HepG2 (cell line): Measurements from ENCODE around the gene HS6ST2. TPM values are rescaled to one million over a fixed set of nuclear protein-coding genes. Genes with fewer than 3 reads are reported as not detected.

Experiments used
- ATAC-seq: fragments of 200-7000 bp; cut with Tn5 transposase; 3 replicates; pipeline ENCODE4 v1.9.1; 2020; ENCODE audit warnings: mild to moderate bottlenecking, moderate library complexity
- BruUV-seq: library from RNA; stranded (reverse); fragments of 400-500 nt; replicated peaks from 2 replicates; lab custom pipeline; 2021; lab: Mats Ljungman, UMichigan
- CTCF ChIA-PET: fragments of 300-600 bp; formaldehyde crosslinking; extraction: SDS; loops from one replicate; lab custom pipeline; 2021; ENCODE audit warnings: low total read pairs, inconsistent platforms, low intra/inter-chr PET ratio; lab: Yijun Ruan, JAX
- POLR2A ChIA-PET: fragments of 350-600 bp; sonication (Branson Sonifier 250); formaldehyde crosslinking; loops from one replicate; lab custom pipeline; 2020; ENCODE audit warnings: antibody characterized with exemption, inconsistent platforms; lab: Yijun Ruan, JAX
- DNase-seq: peaks from one replicate; pipeline ENCODE4 v3.0.0-alpha.2; 2015; ENCODE audit warnings: low spot score
- FAIRE-seq: peaks from 3 replicates; lab custom pipeline; 2011; peaks lifted over from hg19 to GRCh38; lab: Jason Lieb, UNC
- H2AFZ ChIP-seq: one replicate; pipeline ENCODE4 v1.6.1; 2011; ENCODE audit warnings: low read length, inconsistent platforms
- H3K27ac ChIP-seq: fragments of 300-600 bp; 3 replicates; pipeline ENCODE4 v1.8.0; 2011; ENCODE audit warnings: mixed run types, mild to moderate bottlenecking, mixed read lengths, low read length, inconsistent platforms; ENCODE audit not compliant: insufficient read depth; ENCODE audit errors: extremely low read length
- H3K27me3 ChIP-seq, 2 experiments: fragments of 200-600 bp in 1 of 2; 2 replicates in 1 of 2; 3 replicates in 1 of 2; pipeline versions ENCODE4 v1.6.0 to v1.8.0; 2011; ENCODE audit warnings: low read length in 2 of 2, mild to moderate bottlenecking in 2 of 2, moderate library complexity in 2 of 2, inconsistent platforms in 1 of 2; ENCODE audit not compliant: insufficient read depth in 2 of 2, control insufficient read depth in 1 of 2
- H3K36me3 ChIP-seq, 2 experiments: fragments of 200-600 bp in 1 of 2; replicated peaks in 1 of 2; 2 replicates in 1 of 2; 3 replicates in 1 of 2; pipeline versions ENCODE4 v1.5.1 to v1.8.0; 2011; ENCODE audit warnings: low read length in 2 of 2, inconsistent platforms in 1 of 2; ENCODE audit not compliant: insufficient read depth in 2 of 2, control insufficient read depth in 1 of 2
- H3K4me1 ChIP-seq: 2 replicates; pipeline ENCODE4 v1.5.1; 2012; ENCODE audit warnings: low read length, inconsistent platforms; ENCODE audit not compliant: insufficient read depth
- H3K4me2 ChIP-seq: 2 replicates; pipeline ENCODE4 v1.6.0; 2011; ENCODE audit warnings: low read depth, low read length, inconsistent platforms
- H3K4me3 ChIP-seq, 3 experiments: fragments of 200-600 bp in 1 of 3; sonication (generic), shearing (Covaris generic) in 1 of 3; replicated peaks in 1 of 3; 2 replicates each; pipeline ENCODE4 v1.5.1; 2011 to 2016; ENCODE audit warnings: low read length in 3 of 3, inconsistent platforms in 2 of 3, low read depth in 2 of 3, mild to moderate bottlenecking in 2 of 3, control low read depth in 1 of 3, mixed read lengths in 1 of 3; ENCODE audit not compliant: insufficient read depth in 1 of 3
- H3K79me2 ChIP-seq: one replicate; pipeline ENCODE4 v1.6.1; 2011; ENCODE audit warnings: low read length, inconsistent platforms; ENCODE audit not compliant: insufficient read depth
- H3K9ac ChIP-seq: 2 replicates; pipeline ENCODE4 v1.6.0; 2011; ENCODE audit warnings: mild to moderate bottlenecking, low read depth, low read length, inconsistent platforms; ENCODE audit not compliant: insufficient read depth
- H3K9me3 ChIP-seq: 2 replicates; pipeline ENCODE4 v1.5.1; 2012; ENCODE audit warnings: mild to moderate bottlenecking, low read length
- H4K20me1 ChIP-seq: 2 replicates; pipeline ENCODE4 v1.6.0; 2011; ENCODE audit warnings: inconsistent platforms, mild to moderate bottlenecking, low read length, moderate library complexity; ENCODE audit not compliant: insufficient read depth
- ASH2L ChIP-seq: fragments of 300-600, 200-600 bp; sonication (generic); IDR thresholded peaks from 2 replicates; pipeline ENCODE4 v1.7.0; 2017; ENCODE audit warnings: low read depth, mild to moderate bottlenecking, moderate library complexity, mixed read lengths, low read length; ENCODE audit not compliant: insufficient read length
- KDM1A ChIP-seq: IDR thresholded peaks from 2 replicates; pipeline ENCODE4 v1.6.1; 2016; ENCODE audit warnings: missing compliant biosample characterization
- PTBP1 ChIP-seq: fragments of 200-400 bp; formaldehyde crosslinking; IDR thresholded peaks from 2 replicates; pipeline ENCODE4 v1.6.1; 2018; ENCODE audit warnings: low read length, low read depth; ENCODE audit not compliant: poor library complexity, severe bottlenecking
- TP53 ChIP-seq: sonication (generic); formaldehyde crosslinking; conservative IDR thresholded peaks from 2 replicates; pipeline ENCODE4 v1.4.0; 2020; ENCODE audit warnings: missing genetic modification reagents
- ZNF20 ChIP-seq: sonication (generic); formaldehyde crosslinking; IDR thresholded peaks from 2 replicates; pipeline ENCODE4 v1.4.0; 2020; ENCODE audit warnings: mild to moderate bottlenecking, moderate library complexity, missing genetic modification reagents
- ZNF230 ChIP-seq: sonication (generic); formaldehyde crosslinking; IDR thresholded peaks from 2 replicates; pipeline ENCODE4 v1.4.0; 2020; ENCODE audit warnings: mild to moderate bottlenecking, missing genetic modification reagents
- ZNF264 ChIP-seq: sonication (generic); formaldehyde crosslinking; IDR thresholded peaks from 2 replicates; pipeline ENCODE4 v1.4.0; 2020; ENCODE audit warnings: missing genetic modification reagents
- ZNF468 ChIP-seq: sonication (generic); formaldehyde crosslinking; IDR thresholded peaks from 2 replicates; pipeline ENCODE4 v1.8.0; 2022; ENCODE audit warnings: mild to moderate bottlenecking, moderate library complexity, missing genetic modification reagents
- ZNF562 ChIP-seq: sonication (generic); formaldehyde crosslinking; IDR thresholded peaks from 2 replicates; pipeline ENCODE4 v1.8.0; 2022; ENCODE audit warnings: missing genetic modification reagents, borderline replicate concordance
- ZNF7 ChIP-seq: IDR thresholded peaks from 2 replicates; pipeline ENCODE4 v1.6.1; 2016; ENCODE audit warnings: missing biosample characterization, missing genetic modification reagents
- WGBS: methylation state at CpG from one replicate; pipeline ENCODE4 v1.1.6; 2017; ENCODE audit warnings: low lambda C conversion rate; 5-methylcytosine and 5-hydroxymethylcytosine counted together
- in situ Hi-C: cut with HindIII; loops from 2 replicates; pipeline ENCODE4 v1.10.0; 2017; ENCODE audit warnings: low pct_unique_long_range_greater_than_20kb; ENCODE audit not compliant: extremely low pct_ligation_motif_present
- intact Hi-C: fragments of 100-400 bp; cut with micrococcal nuclease; formaldehyde crosslinking; loops from one replicate; pipeline ENCODE4 v1.10.0; 2022; ENCODE audit not compliant: unreplicated experiment
- polyA plus RNA-seq, 8 experiments: library from polyadenylated mRNA; depleted of rRNA in 3 of 8; stranded (reverse) in 7 of 8; unstranded in 1 of 8; fragments of >200 nt; fragmentation: Illumina TruSeq in 4 of 8; extraction: Trizol in 4 of 8; gene quantifications; 2 replicates each; pipeline versions ENCODE4 v1.2.1 to v1.2.3, GENCODE V29; 2011 to 2016; ENCODE audit warnings: low read depth in 4 of 8, missing spikeins in 1 of 8, mixed read lengths in 1 of 8; ENCODE audit not compliant: insufficient read depth in 1 of 8
- total RNA-seq, 5 experiments: library from RNA; depleted of rRNA; stranded (reverse); fragments of >200 nt; fragmentation: Illumina TruSeq; extraction: Trizol; gene quantifications; 2 replicates each; pipeline ENCODE4 v1.2.3, GENCODE V29; 2016; ENCODE audit warnings: low read depth in 1 of 5
- TF ChIP-seq, protein P1 (sequence below): sonication (generic); formaldehyde crosslinking; IDR thresholded peaks from 2 replicates; pipeline ENCODE4 v1.5.0; 2020; ENCODE audit warnings: missing genetic modification reagents
- TF ChIP-seq, protein P2 (sequence below): sonication (generic); formaldehyde crosslinking; IDR thresholded peaks from 2 replicates; pipeline ENCODE4 v1.8.0; 2022; ENCODE audit warnings: low read depth, missing genetic modification reagents
- TF ChIP-seq, protein P3 (sequence below): sonication (generic); formaldehyde crosslinking; conservative IDR thresholded peaks from 2 replicates; pipeline ENCODE4 v1.4.0; 2020; ENCODE audit warnings: mild to moderate bottlenecking, missing genetic modification reagents, moderate library complexity
- TF ChIP-seq, protein P4 (sequence below): sonication (generic); formaldehyde crosslinking; IDR thresholded peaks from 2 replicates; pipeline ENCODE4 v1.8.0; 2022; ENCODE audit warnings: missing genetic modification reagents, mild to moderate bottlenecking, borderline replicate concordance
- TF ChIP-seq, protein P5 (sequence below): sonication (generic); formaldehyde crosslinking; conservative IDR thresholded peaks from 2 replicates; pipeline ENCODE4 v1.4.0; 2020; ENCODE audit warnings: missing genetic modification reagents
- TF ChIP-seq, protein P6 (sequence below): sonication (generic); formaldehyde crosslinking; IDR thresholded peaks from 2 replicates; pipeline ENCODE4 v1.8.1; 2023; ENCODE audit warnings: mild to moderate bottlenecking, inconsistent platforms, moderate library complexity, missing genetic modification reagents, borderline replicate concordance

Gene HS6ST2
- total and polyA plus RNA-seq, 2 of the 13 experiments (the other 11 are each of a cell fraction or from before 2014, with no cell fraction given): 0.05 TPM; not detected in 1

DNA sequence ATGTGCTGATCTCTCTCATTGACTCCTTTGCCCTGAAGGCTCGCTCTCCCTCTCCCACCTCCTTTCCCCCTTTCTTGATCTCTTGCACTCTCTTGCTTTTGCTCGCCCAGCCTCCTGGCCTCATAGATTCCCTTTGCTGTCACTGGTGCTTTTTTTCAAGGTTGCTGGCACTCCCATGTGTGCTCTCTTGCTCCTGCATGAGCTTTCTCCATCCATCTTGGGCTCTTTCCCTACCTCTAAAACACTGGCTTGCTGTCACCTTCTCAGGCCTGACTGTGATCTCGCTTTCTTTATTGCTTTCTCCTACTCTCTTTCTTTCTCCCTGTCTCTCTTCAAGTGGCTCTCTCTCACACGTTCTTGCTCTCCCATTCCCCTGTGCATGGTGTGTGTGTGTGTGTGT, 202.0 kb downstream of the HS6ST2 start:
- Histone ChIP-seq H3K4me2 (no peak overlapping the region), H4K20me1 (no peaks in the 10 kb centered on the region), H3K36me3 (no peaks in the 10 kb centered on the region), H2AFZ (no peak overlapping the region), H3K79me2 (no peaks in the 10 kb centered on the region), H3K27me3 (no peaks in the 10 kb centered on the region), H3K4me3 (no peak overlapping the region), H3K27ac (no peak overlapping the region), H3K9ac (no peak overlapping the region), H3K9me3 (no peaks in the 10 kb centered on the region), H3K4me1 (no peaks in the 10 kb centered on the region)
- DNase-seq (no peak), ATAC-seq (no peak), FAIRE-seq (no peak)
- no TSS peak for BruUV-seq
- POLR2A ChIA-PET: no interaction called here
- TF ChIP-seq, protein P1, sequence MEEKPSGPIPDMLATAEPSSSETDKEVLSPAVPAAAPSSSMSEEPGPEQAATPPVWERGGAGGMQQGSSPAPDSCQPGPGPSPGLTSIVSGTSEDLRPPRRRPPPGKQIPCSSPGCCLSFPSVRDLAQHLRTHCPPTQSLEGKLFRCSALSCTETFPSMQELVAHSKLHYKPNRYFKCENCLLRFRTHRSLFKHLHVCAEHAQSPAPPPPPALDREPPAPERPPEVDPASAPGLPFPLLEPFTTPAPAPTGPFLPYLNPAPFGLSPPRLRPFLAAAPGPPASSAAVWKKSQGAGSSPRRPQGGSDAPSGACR (CRISPR knock-in tag): no peak
- TF ChIP-seq ZNF7: no peak
- TF ChIP-seq, protein P2, sequence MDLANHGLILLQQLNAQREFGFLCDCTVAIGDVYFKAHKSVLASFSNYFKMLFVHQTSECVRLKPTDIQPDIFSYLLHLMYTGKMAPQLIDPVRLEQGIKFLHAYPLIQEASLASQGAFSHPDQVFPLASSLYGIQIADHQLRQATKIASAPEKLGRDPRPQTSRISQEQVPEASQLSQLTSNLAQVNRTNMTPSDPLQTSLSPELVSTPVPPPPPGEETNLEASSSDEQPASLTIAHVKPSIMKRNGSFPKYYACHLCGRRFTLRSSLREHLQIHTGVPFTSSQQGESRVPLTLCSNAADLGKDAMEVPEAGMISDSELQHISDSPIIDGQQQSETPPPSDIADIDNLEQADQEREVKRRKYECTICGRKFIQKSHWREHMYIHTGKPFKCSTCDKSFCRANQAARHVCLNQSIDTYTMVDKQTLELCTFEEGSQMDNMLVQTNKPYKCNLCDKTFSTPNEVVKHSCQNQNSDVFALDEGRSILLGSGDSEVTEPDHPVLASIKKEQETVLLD (CRISPR knock-in tag): no peak
- no peak for TF ChIP-seq ZNF562
- TF ChIP-seq ZNF468 (CRISPR knock-in tag): no peak
- no peak for TF ChIP-seq TP53 (CRISPR knock-in tag)
- TF ChIP-seq, protein P3, sequence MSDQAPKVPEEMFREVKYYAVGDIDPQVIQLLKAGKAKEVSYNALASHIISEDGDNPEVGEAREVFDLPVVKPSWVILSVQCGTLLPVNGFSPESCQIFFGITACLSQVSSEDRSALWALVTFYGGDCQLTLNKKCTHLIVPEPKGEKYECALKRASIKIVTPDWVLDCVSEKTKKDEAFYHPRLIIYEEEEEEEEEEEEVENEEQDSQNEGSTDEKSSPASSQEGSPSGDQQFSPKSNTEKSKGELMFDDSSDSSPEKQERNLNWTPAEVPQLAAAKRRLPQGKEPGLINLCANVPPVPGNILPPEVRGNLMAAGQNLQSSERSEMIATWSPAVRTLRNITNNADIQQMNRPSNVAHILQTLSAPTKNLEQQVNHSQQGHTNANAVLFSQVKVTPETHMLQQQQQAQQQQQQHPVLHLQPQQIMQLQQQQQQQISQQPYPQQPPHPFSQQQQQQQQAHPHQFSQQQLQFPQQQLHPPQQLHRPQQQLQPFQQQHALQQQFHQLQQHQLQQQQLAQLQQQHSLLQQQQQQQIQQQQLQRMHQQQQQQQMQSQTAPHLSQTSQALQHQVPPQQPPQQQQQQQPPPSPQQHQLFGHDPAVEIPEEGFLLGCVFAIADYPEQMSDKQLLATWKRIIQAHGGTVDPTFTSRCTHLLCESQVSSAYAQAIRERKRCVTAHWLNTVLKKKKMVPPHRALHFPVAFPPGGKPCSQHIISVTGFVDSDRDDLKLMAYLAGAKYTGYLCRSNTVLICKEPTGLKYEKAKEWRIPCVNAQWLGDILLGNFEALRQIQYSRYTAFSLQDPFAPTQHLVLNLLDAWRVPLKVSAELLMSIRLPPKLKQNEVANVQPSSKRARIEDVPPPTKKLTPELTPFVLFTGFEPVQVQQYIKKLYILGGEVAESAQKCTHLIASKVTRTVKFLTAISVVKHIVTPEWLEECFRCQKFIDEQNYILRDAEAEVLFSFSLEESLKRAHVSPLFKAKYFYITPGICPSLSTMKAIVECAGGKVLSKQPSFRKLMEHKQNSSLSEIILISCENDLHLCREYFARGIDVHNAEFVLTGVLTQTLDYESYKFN (CRISPR knock-in tag): no peak
- TF ChIP-seq KDM1A: no peak
- no peak for TF ChIP-seq ZNF230
- TF ChIP-seq ASH2L: no peak
- TF ChIP-seq, protein P4, sequence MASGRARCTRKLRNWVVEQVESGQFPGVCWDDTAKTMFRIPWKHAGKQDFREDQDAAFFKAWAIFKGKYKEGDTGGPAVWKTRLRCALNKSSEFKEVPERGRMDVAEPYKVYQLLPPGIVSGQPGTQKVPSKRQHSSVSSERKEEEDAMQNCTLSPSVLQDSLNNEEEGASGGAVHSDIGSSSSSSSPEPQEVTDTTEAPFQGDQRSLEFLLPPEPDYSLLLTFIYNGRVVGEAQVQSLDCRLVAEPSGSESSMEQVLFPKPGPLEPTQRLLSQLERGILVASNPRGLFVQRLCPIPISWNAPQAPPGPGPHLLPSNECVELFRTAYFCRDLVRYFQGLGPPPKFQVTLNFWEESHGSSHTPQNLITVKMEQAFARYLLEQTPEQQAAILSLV: no peak
- TF ChIP-seq PTBP1: no peak
- TF ChIP-seq ZNF20 (CRISPR knock-in tag): no peak
- TF ChIP-seq, protein P5, sequence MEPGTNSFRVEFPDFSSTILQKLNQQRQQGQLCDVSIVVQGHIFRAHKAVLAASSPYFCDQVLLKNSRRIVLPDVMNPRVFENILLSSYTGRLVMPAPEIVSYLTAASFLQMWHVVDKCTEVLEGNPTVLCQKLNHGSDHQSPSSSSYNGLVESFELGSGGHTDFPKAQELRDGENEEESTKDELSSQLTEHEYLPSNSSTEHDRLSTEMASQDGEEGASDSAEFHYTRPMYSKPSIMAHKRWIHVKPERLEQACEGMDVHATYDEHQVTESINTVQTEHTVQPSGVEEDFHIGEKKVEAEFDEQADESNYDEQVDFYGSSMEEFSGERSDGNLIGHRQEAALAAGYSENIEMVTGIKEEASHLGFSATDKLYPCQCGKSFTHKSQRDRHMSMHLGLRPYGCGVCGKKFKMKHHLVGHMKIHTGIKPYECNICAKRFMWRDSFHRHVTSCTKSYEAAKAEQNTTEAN (CRISPR knock-in tag): no peak
- TF ChIP-seq, protein P6, sequence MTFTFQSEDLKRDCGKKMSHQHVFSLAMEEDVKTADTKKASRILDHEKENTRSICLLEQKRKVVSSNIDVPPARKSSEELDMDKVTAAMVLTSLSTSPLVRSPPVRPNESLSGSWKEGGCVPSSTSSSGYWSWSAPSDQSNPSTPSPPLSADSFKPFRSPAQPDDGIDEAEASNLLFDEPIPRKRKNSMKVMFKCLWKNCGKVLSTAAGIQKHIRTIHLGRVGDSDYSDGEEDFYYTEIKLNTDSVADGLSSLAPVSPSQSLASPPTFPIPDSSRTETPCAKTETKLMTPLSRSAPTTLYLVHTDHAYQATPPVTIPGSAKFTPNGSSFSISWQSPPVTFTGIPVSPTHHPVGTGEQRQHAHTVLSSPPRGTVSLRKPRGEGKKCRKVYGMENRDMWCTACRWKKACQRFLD: no peak
- TF ChIP-seq ZNF264: no peak
- 23% methylated on average over 4 of the region's 4 CpGs for WGBS
- intact Hi-C loops (no loop called here), in situ Hi-C loops (no loop called here)
- CTCF ChIA-PET: no interaction called here
